ENCODE measurements around the gene U2AF2.

- TF ChIP-seq, protein P1, sequence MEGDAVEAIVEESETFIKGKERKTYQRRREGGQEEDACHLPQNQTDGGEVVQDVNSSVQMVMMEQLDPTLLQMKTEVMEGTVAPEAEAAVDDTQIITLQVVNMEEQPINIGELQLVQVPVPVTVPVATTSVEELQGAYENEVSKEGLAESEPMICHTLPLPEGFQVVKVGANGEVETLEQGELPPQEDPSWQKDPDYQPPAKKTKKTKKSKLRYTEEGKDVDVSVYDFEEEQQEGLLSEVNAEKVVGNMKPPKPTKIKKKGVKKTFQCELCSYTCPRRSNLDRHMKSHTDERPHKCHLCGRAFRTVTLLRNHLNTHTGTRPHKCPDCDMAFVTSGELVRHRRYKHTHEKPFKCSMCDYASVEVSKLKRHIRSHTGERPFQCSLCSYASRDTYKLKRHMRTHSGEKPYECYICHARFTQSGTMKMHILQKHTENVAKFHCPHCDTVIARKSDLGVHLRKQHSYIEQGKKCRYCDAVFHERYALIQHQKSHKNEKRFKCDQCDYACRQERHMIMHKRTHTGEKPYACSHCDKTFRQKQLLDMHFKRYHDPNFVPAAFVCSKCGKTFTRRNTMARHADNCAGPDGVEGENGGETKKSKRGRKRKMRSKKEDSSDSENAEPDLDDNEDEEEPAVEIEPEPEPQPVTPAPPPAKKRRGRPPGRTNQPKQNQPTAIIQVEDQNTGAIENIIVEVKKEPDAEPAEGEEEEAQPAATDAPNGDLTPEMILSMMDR (IDR thresholded peaks at IDR 0.05; ENCODE audit: poor library complexity), result no peak
- no peak for TF ChIP-seq EZH2 (IDR thresholded peaks at IDR 0.05; ENCODE audit: borderline replicate concordance)
These were observed 12.2 kb downstream of the U2AF2 start for GRCh38 chr19:55667006-55667381.

All from hepatocyte (in vitro differentiated cells).